GM18502 (cell line): ENCODE data around the gene TXNIP.

ENCODE experiments used
- ATAC-seq: cut with Tn5 transposase; IDR thresholded peaks from one replicate; pipeline ENCODE4 v1.9.1; 2021; ENCODE audit warnings: mild to moderate bottlenecking; ENCODE audit not compliant: unreplicated experiment, poor library complexity

Gene TXNIP

DNA sequence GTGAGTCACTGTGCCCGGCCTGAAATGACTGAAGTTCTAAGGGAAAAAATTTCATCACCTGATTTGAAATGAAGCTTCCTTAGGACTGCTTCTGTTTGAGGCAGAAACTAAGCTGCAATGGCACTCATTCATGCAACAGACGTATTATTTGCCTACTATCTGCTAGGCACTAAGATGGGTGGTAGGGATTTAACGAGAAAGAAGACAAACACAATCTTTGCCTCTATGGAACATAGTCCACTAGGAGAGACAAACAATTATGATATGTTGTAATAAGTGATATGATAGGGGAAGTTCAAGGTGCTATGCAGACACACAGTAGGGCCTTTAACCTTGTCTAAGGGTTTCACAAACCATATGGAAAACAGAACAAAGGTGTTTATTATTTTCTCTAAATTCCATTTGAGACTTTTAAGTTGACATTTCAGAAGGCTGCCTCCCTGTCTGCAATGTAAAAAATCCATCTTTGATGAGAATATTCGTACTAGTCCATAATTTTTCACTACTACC, 49.8 kb downstream of the TXNIP start:
- ATAC-seq, result no peak

DNA sequence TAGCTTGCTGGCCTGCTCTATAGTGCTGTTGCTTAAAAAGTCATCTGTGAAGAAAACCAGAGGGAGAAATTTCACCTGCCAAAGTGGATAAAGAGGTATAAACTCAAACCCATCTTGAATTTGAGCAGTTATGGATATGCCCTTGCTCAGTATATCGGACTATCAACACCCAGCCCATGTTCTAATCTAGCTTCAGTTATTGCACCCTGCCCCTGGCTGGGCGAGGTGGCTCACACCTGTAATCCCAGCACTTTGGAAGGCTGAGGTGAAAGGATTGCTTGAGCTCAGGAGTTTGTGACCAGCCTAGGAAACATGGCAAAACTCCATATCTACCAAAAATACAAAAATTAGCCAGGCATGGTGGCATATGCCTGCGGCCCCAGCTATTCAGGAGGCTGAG, 51.8 kb downstream of the TXNIP start:
- ATAC-seq, result no peak

DNA sequence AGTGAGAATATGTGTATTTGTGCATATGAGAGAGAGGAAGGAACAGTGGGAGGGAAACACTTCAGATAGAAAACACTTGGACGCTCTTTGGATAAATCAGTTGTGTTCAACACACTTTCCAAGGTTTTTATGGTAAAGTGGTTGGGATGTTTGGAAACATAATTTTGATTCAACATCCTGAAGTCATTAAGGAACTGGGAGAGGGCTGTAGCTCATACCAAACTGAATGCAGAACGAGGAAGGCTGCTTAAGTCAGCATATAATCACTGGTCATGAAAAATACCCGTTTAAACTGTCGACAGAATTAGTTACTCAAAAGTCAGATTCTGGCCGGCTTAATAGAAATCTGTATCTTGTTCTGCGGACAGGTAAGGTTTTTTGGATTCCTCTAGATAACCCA, 53.5 kb downstream of the TXNIP start:
- ATAC-seq, result no peak
